HG02840 (cell line): ENCODE measurements around the gene SLC38A11.
"Not testable (repeated sequence)": the region's sequence is repeated elsewhere in the genome, so short reads cannot be mapped to it uniquely, and the experiment has no call there.

ENCODE experiments used
- ATAC-seq: cut with Tn5 transposase; IDR thresholded peaks from one replicate; pipeline ENCODE4 v1.9.1; 2021; ENCODE audit warnings: mild to moderate bottlenecking, moderate library complexity, moderate number of reproducible peaks; ENCODE audit not compliant: unreplicated experiment, low FRiP score

SLC38A11 gene

GRCh38 chr2:164887434-164888144, 67.7 kb downstream of the SLC38A11 start:
- no peak for ATAC-seq

GRCh38 chr2:164882276-164882675, 73.0 kb downstream of the SLC38A11 start:
- no peak for ATAC-seq

- no peak for ATAC-seq
Measured at GRCh38 chr2:164881524-164881923, 73.8 kb downstream of the SLC38A11 start.

- no peak for ATAC-seq
Measured at GRCh38 chr2:164879901-164880535, 75.3 kb downstream of the SLC38A11 start.

- ATAC-seq, result no peak
Measured at GRCh38 chr2:164877927-164878326, 77.4 kb downstream of the SLC38A11 start.

- ATAC-seq, result no peak
Measured at GRCh38 chr2:164877169-164877568, 78.2 kb downstream of the SLC38A11 start.

GRCh38 chr2:164875334-164876205, 79.8 kb downstream of the SLC38A11 start:
- ATAC-seq, result no peak

GRCh38 chr2:164873210-164873908, 82.0 kb downstream of the SLC38A11 start:
- ATAC-seq, result no peak

- no peak for ATAC-seq
Measured at GRCh38 chr2:164871404-164871803, 83.9 kb downstream of the SLC38A11 start.

- ATAC-seq, result no peak
Measured at GRCh38 chr2:164869420-164869772, 85.9 kb downstream of the SLC38A11 start.

- ATAC-seq, result no peak
Measured at GRCh38 chr2:164868563-164869419, 86.5 kb downstream of the SLC38A11 start.

- ATAC-seq, result no peak
Measured at GRCh38 chr2:164867779-164868397, 87.4 kb downstream of the SLC38A11 start.

GRCh38 chr2:164866381-164866780, 88.9 kb downstream of the SLC38A11 start:
- not testable (repeated sequence) for ATAC-seq

- ATAC-seq, result no peak
Measured at GRCh38 chr2:164860694-164861042, 94.7 kb downstream of the SLC38A11 start.

GRCh38 chr2:164859906-164860693, 95.2 kb downstream of the SLC38A11 start:
- not testable (repeated sequence) for ATAC-seq

- no peak for ATAC-seq
Measured at GRCh38 chr2:164859251-164859818, 96.0 kb downstream of the SLC38A11 start.

GRCh38 chr2:164852086-164852485, 103.2 kb downstream of the SLC38A11 start:
- no peak for ATAC-seq

GRCh38 chr2:164850235-164850634, 105.1 kb downstream of the SLC38A11 start:
- no peak for ATAC-seq
